Keratinocyte (primary cell): ENCODE measurements around the gene PTRHD1. TPM values are rescaled to one million over a fixed set of nuclear protein-coding genes. Genes with fewer than 3 reads are reported as not detected.

ENCODE experiments used
- DNase-seq: peaks from one replicate; pipeline ENCODE4 v3.0.0-alpha.2; 2011; ENCODE audit warnings: low read depth, missing footprints, low spot score
- FAIRE-seq: peaks from 2 replicates; lab custom pipeline; 2011; peaks lifted over from hg19 to GRCh38; lab: Jason Lieb, UNC
- H2AFZ ChIP-seq: 2 replicates; pipeline ENCODE4 v1.6.0; 2012; ENCODE audit warnings: low read length, control low read depth, inconsistent platforms; ENCODE audit not compliant: control insufficient read depth
- H3K27ac ChIP-seq: 2 replicates; pipeline ENCODE4 v1.5.1; 2011; ENCODE audit warnings: low read length; ENCODE audit not compliant: control insufficient read depth, insufficient read depth
- H3K27me3 ChIP-seq: 3 replicates; pipeline ENCODE4 v1.6.0; 2011; ENCODE audit warnings: low read length; ENCODE audit not compliant: control insufficient read depth, insufficient read depth; ENCODE audit errors: extremely low read depth
- H3K36me3 ChIP-seq, 2 experiments: 2 replicates in 1 of 2; 3 replicates in 1 of 2; pipeline ENCODE4 v1.5.1; 2011; ENCODE audit warnings: low read length in 2 of 2, mild to moderate bottlenecking in 1 of 2; ENCODE audit not compliant: control insufficient read depth in 2 of 2, insufficient read depth in 2 of 2; ENCODE audit errors: extremely low read depth in 1 of 2
- H3K4me1 ChIP-seq: 3 replicates; pipeline ENCODE4 v1.5.1; 2011; ENCODE audit warnings: low read length; ENCODE audit not compliant: control insufficient read depth, insufficient read depth; ENCODE audit errors: extremely low read depth
- H3K4me2 ChIP-seq: 3 replicates; pipeline ENCODE4 v1.6.0; 2011; ENCODE audit warnings: low read depth, low read length; ENCODE audit not compliant: control insufficient read depth, insufficient read depth; ENCODE audit errors: extremely low read depth
- H3K4me3 ChIP-seq, 3 experiments: fragments of 200-600 bp in 1 of 3; sonication (generic) in 1 of 3; 2 replicates in 2 of 3; 3 replicates in 1 of 3; pipeline ENCODE4 v1.5.1; 2011 to 2016; ENCODE audit warnings: low read length in 3 of 3, mild to moderate bottlenecking in 3 of 3, control low read depth in 2 of 3, inconsistent platforms in 1 of 3, low read depth in 1 of 3, mixed read lengths in 1 of 3, mixed run types in 1 of 3, moderate library complexity in 1 of 3; ENCODE audit not compliant: control insufficient read depth in 2 of 3, insufficient read depth in 2 of 3; ENCODE audit errors: extremely low read depth in 1 of 3
- H3K79me2 ChIP-seq: 2 replicates; pipeline ENCODE4 v1.6.0; 2012; ENCODE audit warnings: low read length; ENCODE audit not compliant: control insufficient read depth, insufficient read depth
- H3K9ac ChIP-seq: 3 replicates; pipeline ENCODE4 v1.6.0; 2011; ENCODE audit warnings: low read length; ENCODE audit not compliant: control insufficient read depth, insufficient read depth; ENCODE audit errors: extremely low read depth
- H3K9me1 ChIP-seq: 3 replicates; pipeline ENCODE4 v1.6.0; 2011; ENCODE audit warnings: low read length; ENCODE audit not compliant: control insufficient read depth, insufficient read depth; ENCODE audit errors: extremely low read depth
- H3K9me3 ChIP-seq: 2 replicates; pipeline ENCODE4 v1.5.1; 2012; ENCODE audit warnings: low read depth, low read length; ENCODE audit not compliant: control insufficient read depth
- H4K20me1 ChIP-seq: 3 replicates; pipeline ENCODE4 v1.6.0; 2011; ENCODE audit warnings: low read length; ENCODE audit not compliant: control insufficient read depth, insufficient read depth; ENCODE audit errors: extremely low read depth
- EZH2 ChIP-seq: IDR thresholded peaks from one replicate; pipeline ENCODE4 v1.6.1; 2012; ENCODE audit warnings: inconsistent platforms, mild to moderate bottlenecking, low read length, moderate library complexity
- dilution Hi-C: fragments of 300-500 bp; cut with MboI; formaldehyde crosslinking; loops from one replicate; pipeline ENCODE4 v1.7.0; 2020; ENCODE audit warnings: low sequenced_read_pairs; ENCODE audit not compliant: extremely low pct_ligation_motif_present
- polyA plus RNA-seq, 5 experiments: library from polyadenylated mRNA; depleted of rRNA in 3 of 5; stranded (reverse) in 3 of 5; stranded (forward) in 1 of 5; unstranded in 1 of 5; fragments of >200 nt; gene quantifications; 1 replicate in 1 of 5; 2 replicates in 3 of 5; 3 replicates in 1 of 5; pipeline versions ENCODE4 v1.2.1 to v1.2.3, GENCODE V29; 2011 to 2012; ENCODE audit warnings: missing spikeins in 2 of 5, low read depth in 1 of 5, low replicate concordance in 1 of 5
- TF ChIP-seq, protein P1 (sequence below), 3 experiments: IDR thresholded peaks in 1 of 3; conservative IDR thresholded peaks in 1 of 3; optimal IDR thresholded peaks in 1 of 3; 2 replicates in 2 of 3; 3 replicates in 1 of 3; pipeline versions ENCODE3 to v1.5.1; 2011; ENCODE audit warnings: low read length in 3 of 3, mild to moderate bottlenecking in 3 of 3, moderate library complexity in 2 of 3, control low read depth in 1 of 3, inconsistent platforms in 1 of 3; ENCODE audit not compliant: insufficient read depth in 2 of 3; ENCODE audit errors: extremely low read depth in 1 of 3

PTRHD1 gene
- polyA plus RNA-seq, 1 donor (not counting 4 experiments of a cell fraction or from before 2014, with no cell fraction given): 36.9 TPM

DNA sequence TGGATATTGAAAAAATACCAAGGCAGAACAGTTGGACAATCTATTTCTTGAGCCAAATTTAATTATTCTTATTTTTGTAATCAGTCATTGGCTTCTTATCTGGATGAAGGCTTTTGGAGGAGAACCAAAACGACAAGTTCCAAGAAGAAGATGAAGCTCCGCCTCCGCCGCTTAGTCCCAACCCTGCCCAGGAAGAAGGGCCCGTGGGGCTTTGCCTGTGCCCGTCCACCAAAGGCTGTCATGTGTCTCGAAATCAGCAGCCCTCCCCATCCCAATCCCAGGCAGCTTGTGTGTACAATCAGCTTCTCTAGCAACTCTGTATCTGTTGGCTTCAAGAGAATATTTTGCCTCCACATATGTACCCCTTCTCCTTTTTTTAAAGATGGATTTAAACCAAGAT, 24.6 kb downstream of the PTRHD1 start:
- DNase-seq (no peak), FAIRE-seq (no peak)
- Histone ChIP-seq H3K4me2 (no peak overlapping the region), H3K4me1 (no peaks in the 10 kb centered on the region), H3K27me3 (no peaks in the 10 kb centered on the region), H3K36me3 (peaks cover 0 to 1% of the 10 kb centered on the region in 2 experiments), H4K20me1 (no peaks in the 10 kb centered on the region), H3K9me3 (no peaks in the 10 kb centered on the region), H3K79me2 (no peaks in the 10 kb centered on the region), H3K4me3 (no peak overlapping the region), H3K9ac (no peak overlapping the region), H3K9me1 (no peaks in the 10 kb centered on the region), H2AFZ (no peak overlapping the region), H3K27ac (no peak overlapping the region)
- dilution Hi-C loops: no loop called here
- TF ChIP-seq, protein P1, sequence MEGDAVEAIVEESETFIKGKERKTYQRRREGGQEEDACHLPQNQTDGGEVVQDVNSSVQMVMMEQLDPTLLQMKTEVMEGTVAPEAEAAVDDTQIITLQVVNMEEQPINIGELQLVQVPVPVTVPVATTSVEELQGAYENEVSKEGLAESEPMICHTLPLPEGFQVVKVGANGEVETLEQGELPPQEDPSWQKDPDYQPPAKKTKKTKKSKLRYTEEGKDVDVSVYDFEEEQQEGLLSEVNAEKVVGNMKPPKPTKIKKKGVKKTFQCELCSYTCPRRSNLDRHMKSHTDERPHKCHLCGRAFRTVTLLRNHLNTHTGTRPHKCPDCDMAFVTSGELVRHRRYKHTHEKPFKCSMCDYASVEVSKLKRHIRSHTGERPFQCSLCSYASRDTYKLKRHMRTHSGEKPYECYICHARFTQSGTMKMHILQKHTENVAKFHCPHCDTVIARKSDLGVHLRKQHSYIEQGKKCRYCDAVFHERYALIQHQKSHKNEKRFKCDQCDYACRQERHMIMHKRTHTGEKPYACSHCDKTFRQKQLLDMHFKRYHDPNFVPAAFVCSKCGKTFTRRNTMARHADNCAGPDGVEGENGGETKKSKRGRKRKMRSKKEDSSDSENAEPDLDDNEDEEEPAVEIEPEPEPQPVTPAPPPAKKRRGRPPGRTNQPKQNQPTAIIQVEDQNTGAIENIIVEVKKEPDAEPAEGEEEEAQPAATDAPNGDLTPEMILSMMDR (optimal IDR thresholded peaks at IDR 0.05 in 1 of 3, IDR thresholded peaks at IDR 0.05 in 1 of 3, conservative IDR thresholded peaks at IDR 0.05 in 1 of 3; ENCODE audit: extremely low read depth in 1 of 3, insufficient read depth in 2 of 3, low read length in 3 of 3): no peak
- TF ChIP-seq EZH2: no peak

DNA sequence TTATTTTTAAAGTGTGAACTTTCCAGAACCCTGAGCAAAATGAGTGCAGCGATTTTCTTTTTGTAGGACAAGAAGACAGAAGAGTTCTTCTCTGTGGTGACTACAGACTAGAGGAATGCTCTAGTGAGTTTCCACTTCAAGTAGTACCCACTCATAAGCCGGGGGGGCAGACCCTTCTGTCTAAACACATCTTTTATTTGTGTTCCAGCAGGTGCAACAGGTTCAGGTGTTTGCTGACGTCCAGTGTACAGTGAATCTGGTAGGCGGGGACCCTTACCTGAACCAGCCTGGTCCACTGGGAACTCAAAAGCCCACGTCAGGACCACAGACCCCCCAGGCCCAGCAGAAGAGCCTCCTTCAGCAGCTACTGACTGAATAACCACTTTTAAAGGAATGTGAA, 25.2 kb downstream of the PTRHD1 start:
- Histone ChIP-seq H3K4me1 (no peaks in the 10 kb centered on the region), H2AFZ (no peak overlapping the region), H3K9me3 (no peaks in the 10 kb centered on the region), H3K4me2 (no peak overlapping the region), H3K27me3 (no peaks in the 10 kb centered on the region), H3K9me1 (no peaks in the 10 kb centered on the region), H4K20me1 (no peaks in the 10 kb centered on the region), H3K27ac (no peak overlapping the region), H3K9ac (no peak overlapping the region), H3K79me2 (no peaks in the 10 kb centered on the region), H3K4me3 (no peak overlapping the region), H3K36me3 (peaks cover 0 to 1% of the 10 kb centered on the region in 2 experiments)
- TF ChIP-seq, protein P1 (optimal IDR thresholded peaks at IDR 0.05 in 1 of 3, IDR thresholded peaks at IDR 0.05 in 1 of 3, conservative IDR thresholded peaks at IDR 0.05 in 1 of 3; ENCODE audit: extremely low read depth in 1 of 3, insufficient read depth in 2 of 3, low read length in 3 of 3): no peak
- no peak for DNase-seq
- dilution Hi-C loops: no loop called here
- FAIRE-seq: no peak
